Measurements from ENCODE around the gene CA5A. TPM values are rescaled to one million over a fixed set of nuclear protein-coding genes. Genes with fewer than 3 reads are reported as not detected.

The CA5A gene
- total and polyA plus RNA-seq, 2 experiments from 2014 or later, result not detected

DNA sequence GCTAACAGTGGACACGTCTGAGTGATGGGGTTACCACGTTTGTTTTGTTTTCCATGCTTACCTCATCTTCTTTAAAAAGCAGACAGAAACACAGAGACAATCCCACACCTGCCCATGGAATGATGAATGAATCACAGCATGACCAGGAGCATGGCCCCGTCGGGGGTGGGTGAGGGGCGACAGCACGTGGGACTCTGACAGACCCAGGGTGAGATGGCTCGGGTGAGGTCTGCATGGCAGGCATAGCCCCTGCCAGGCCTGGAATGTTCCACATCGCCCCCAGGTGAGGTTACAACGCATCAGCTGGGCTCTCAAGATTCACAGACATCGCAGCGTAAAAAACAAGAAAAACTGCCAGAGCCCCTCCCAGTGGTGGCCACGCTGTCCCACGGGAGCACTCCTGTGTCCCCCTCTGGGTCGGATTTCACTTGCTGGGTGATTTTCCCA lies 85.2 kb downstream of the CA5A start (continued):
- TF ChIP-seq, protein P1, sequence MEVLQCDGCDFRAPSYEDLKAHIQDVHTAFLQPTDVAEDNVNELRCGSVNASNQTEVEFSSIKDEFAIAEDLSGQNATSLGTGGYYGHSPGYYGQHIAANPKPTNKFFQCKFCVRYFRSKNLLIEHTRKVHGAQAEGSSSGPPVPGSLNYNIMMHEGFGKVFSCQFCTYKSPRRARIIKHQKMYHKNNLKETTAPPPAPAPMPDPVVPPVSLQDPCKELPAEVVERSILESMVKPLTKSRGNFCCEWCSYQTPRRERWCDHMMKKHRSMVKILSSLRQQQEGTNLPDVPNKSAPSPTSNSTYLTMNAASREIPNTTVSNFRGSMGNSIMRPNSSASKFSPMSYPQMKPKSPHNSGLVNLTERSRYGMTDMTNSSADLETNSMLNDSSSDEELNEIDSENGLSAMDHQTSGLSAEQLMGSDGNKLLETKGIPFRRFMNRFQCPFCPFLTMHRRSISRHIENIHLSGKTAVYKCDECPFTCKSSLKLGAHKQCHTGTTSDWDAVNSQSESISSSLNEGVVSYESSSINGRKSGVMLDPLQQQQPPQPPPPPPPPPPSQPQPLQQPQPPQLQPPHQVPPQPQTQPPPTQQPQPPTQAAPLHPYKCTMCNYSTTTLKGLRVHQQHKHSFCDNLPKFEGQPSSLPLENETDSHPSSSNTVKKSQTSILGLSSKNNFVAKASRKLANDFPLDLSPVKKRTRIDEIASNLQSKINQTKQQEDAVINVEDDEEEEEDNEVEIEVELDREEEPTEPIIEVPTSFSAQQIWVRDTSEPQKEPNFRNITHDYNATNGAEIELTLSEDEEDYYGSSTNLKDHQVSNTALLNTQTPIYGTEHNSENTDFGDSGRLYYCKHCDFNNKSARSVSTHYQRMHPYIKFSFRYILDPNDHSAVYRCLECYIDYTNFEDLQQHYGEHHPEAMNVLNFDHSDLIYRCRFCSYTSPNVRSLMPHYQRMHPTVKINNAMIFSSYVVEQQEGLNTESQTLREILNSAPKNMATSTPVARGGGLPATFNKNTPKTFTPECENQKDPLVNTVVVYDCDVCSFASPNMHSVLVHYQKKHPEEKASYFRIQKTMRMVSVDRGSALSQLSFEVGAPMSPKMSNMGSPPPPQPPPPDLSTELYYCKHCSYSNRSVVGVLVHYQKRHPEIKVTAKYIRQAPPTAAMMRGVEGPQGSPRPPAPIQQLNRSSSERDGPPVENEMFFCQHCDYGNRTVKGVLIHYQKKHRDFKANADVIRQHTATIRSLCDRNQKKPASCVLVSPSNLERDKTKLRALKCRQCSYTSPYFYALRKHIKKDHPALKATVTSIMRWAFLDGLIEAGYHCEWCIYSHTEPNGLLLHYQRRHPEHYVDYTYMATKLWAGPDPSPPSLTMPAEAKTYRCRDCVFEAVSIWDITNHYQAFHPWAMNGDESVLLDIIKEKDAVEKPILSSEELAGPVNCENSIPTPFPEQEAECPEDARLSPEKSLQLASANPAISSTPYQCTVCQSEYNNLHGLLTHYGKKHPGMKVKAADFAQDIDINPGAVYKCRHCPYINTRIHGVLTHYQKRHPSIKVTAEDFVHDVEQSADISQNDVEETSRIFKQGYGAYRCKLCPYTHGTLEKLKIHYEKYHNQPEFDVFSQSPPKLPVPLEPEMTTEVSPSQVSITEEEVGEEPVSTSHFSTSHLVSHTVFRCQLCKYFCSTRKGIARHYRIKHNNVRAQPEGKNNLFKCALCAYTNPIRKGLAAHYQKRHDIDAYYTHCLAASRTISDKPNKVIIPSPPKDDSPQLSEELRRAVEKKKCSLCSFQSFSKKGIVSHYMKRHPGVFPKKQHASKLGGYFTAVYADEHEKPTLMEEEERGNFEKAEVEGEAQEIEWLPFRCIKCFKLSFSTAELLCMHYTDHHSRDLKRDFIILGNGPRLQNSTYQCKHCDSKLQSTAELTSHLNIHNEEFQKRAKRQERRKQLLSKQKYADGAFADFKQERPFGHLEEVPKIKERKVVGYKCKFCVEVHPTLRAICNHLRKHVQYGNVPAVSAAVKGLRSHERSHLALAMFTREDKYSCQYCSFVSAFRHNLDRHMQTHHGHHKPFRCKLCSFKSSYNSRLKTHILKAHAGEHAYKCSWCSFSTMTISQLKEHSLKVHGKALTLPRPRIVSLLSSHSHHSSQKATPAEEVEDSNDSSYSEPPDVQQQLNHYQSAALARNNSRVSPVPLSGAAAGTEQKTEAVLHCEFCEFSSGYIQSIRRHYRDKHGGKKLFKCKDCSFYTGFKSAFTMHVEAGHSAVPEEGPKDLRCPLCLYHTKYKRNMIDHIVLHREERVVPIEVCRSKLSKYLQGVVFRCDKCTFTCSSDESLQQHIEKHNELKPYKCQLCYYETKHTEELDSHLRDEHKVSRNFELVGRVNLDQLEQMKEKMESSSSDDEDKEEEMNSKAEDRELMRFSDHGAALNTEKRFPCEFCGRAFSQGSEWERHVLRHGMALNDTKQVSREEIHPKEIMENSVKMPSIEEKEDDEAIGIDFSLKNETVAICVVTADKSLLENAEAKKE (CRISPR knock-in tag; IDR thresholded peaks at IDR 0.05), result no peak
- TF ChIP-seq STAT1 (IDR thresholded peaks at IDR 0.05; ENCODE audit: unreplicated experiment), result no peak
- TF ChIP-seq ZNF114 (CRISPR knock-in tag; IDR thresholded peaks at IDR 0.05), result no peak

GRCh38 chr16:87850009-87851006 lies 86.0 kb downstream of the CA5A start:
- Mint-ChIP-seq H3K27me3 (ENCODE audit: insufficient read depth, low read depth, poor library complexity) (peaks cover 22% of the 10 kb centered on the region), H3K9me3 (no peaks in the 10 kb centered on the region), H3K36me3 (ENCODE audit: low read depth) (peaks cover 67% of the 10 kb centered on the region), H3K4me1 (peaks cover 51% of the 10 kb centered on the region), H3K4me3 (no peak overlapping the region), H3K27ac (peak overlapping the region; percentile 82)
- DNase-seq (ENCODE audit: low spot score) (peak; percentile 82), ATAC-seq (peak; percentile 45)
- peaks cover 82% of the 10 kb centered on the region for H3K79me2 ChIP-seq (replicated peaks; ENCODE audit: insufficient read depth)
- no peaks in the 10 kb centered on the region for H3K9me2 ChIP-seq (ENCODE audit: insufficient read depth)
- peaks cover 4% of the 10 kb centered on the region for H4K20me1 ChIP-seq (replicated peaks; ENCODE audit: insufficient read depth)
- H2AFZ ChIP-seq, result no peak overlapping the region
- no peaks in the 10 kb centered on the region for H3K27me3 ChIP-seq (ENCODE audit: insufficient read depth)
- H3K4me1 ChIP-seq (ENCODE audit: insufficient read depth), result peaks cover 45% of the 10 kb centered on the region
- peaks cover 34% of the 10 kb centered on the region for H3F3A ChIP-seq (replicated peaks; ENCODE audit: low read depth)
- no peak overlapping the region for H3K4me3 ChIP-seq
- H3K27ac ChIP-seq (ENCODE audit: low read depth), result peak overlapping the region; percentile 87
- no peak overlapping the region for H3K4me2 ChIP-seq
- peaks cover 12% of the 10 kb centered on the region; the same call in 1 of the 2 replicates for H3K36me3 ChIP-seq (ENCODE audit: insufficient read depth)
- TF ChIP-seq ETS1 (IDR thresholded peaks at IDR 0.05), result no peak
- no peak for TF ChIP-seq EZH2phosphoT487 (IDR thresholded peaks at IDR 0.05; ENCODE audit: unreplicated experiment)
- no peak for TF ChIP-seq NANOG (IDR thresholded peaks at IDR 0.05; ENCODE audit: borderline replicate concordance)
- no peak for TF ChIP-seq ZNF331 (CRISPR knock-in tag; IDR thresholded peaks at IDR 0.05; ENCODE audit: low read depth)
- no peak for TF ChIP-seq EZH2 (IDR thresholded peaks at IDR 0.05; ENCODE audit: low read depth, unreplicated experiment)
- TF ChIP-seq JUNB (IDR thresholded peaks at IDR 0.05; ENCODE audit: unreplicated experiment), result no peak
- peak; percentile 95 for TF ChIP-seq CTCF (conservative IDR thresholded peaks at IDR 0.05; ENCODE audit: low read depth in 2 of 2)
- TF ChIP-seq POLR2AphosphoS5 (IDR thresholded peaks at IDR 0.05; ENCODE audit: low read depth), result peak; percentile 19; the same call in 1 of the 2 replicates
- TF ChIP-seq CREB1 (CRISPR knock-in tag; IDR thresholded peaks at IDR 0.05; ENCODE audit: low read depth), result no peak
- no peak for TF ChIP-seq STAT1 (IDR thresholded peaks at IDR 0.05; ENCODE audit: unreplicated experiment)

Measured in GM23338 (cell line).